ENCODE data around the gene EIF1AX. TPM values are rescaled to one million over a fixed set of nuclear protein-coding genes. Genes with fewer than 3 reads are reported as not detected.

The EIF1AX gene
- total RNA-seq, 1 experiment from 2014 or later: 158 TPM

DNA sequence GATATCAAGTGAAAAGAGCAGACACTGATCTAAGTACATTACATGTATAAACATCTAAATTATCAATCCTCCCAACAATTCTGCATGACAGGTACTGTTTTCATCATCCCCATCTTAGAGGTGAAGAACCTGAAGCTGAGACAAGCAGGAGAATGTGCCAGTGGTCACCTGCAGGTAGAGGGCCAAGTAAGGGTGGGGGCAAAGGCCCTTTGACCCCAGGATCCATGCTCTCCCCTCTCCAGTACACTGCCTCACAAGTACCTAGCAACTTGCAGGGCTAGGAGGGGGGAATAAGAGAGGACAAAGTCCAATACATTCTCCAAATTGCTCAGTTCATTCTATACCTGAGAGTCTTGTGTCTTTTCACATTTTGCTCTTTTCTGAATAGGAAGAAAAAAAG lies 16.7 kb downstream of the EIF1AX start:
- Histone ChIP-seq H3K79me2 (ENCODE audit: insufficient read depth, low read length) (no peaks in the 10 kb centered on the region), H2BK120ac (ENCODE audit: low read depth, low read length, poor library complexity, severe bottlenecking) (no peak overlapping the region), H3K9me3 (ENCODE audit: control insufficient read depth, low read depth, low read length) (peaks cover 10% of the 10 kb centered on the region), H4K8ac (replicated peaks; ENCODE audit: insufficient read length, low read depth, low read length) (no peak overlapping the region), H3K9ac (ENCODE audit: extremely low read depth, insufficient read length, low read length) (no peak overlapping the region), H2AK5ac (ENCODE audit: insufficient read length, low read length) (no peak overlapping the region), H2BK5ac (ENCODE audit: insufficient read length, low read length) (no peak overlapping the region), H3K4me2 (ENCODE audit: insufficient read depth, insufficient read length, low read length) (no peak overlapping the region), H3K23ac (ENCODE audit: insufficient read length, low read depth, low read length) (no peak overlapping the region), H4K91ac (ENCODE audit: insufficient read length, low read depth, low read length) (no peak overlapping the region), H3T11ph (ENCODE audit: low read length) (no peak overlapping the region), H2AFZ (ENCODE audit: low read length) (no peak overlapping the region), H3K56ac (ENCODE audit: insufficient read length, low read depth, low read length) (no peak overlapping the region), H3K27ac (ENCODE audit: insufficient read length, low read depth, low read length) (no peak overlapping the region), H3K23me2 (ENCODE audit: insufficient read length, low read depth, low read length, poor library complexity, severe bottlenecking) (no peaks in the 10 kb centered on the region), H3K14ac (ENCODE audit: insufficient read depth, low read length) (no peak overlapping the region), H2BK20ac (ENCODE audit: low read depth, low read length, poor library complexity, severe bottlenecking) (no peak overlapping the region), H3K79me1 (ENCODE audit: insufficient read depth, low read depth, low read length, poor library complexity, severe bottlenecking) (no peaks in the 10 kb centered on the region), H2BK15ac (ENCODE audit: low read depth, low read length) (no peak overlapping the region), H4K20me1 (ENCODE audit: control insufficient read depth, insufficient read depth, insufficient read length) (no peaks in the 10 kb centered on the region), H2BK12ac (ENCODE audit: insufficient read length, low read depth, low read length) (no peak overlapping the region), H3K27me3 (ENCODE audit: insufficient read depth, low read length) (no peaks in the 10 kb centered on the region), H4K5ac (ENCODE audit: insufficient read length, low read depth, low read length) (no peak overlapping the region), H3K4me1 (ENCODE audit: insufficient read depth, low read length) (no peaks in the 10 kb centered on the region), H3K4ac (ENCODE audit: low read depth, low read length) (no peak overlapping the region), H3K18ac (ENCODE audit: insufficient read length, low read depth, low read length) (no peak overlapping the region)
- Mint-ChIP-seq H3K27me3 (ENCODE audit: low read depth) (no peaks in the 10 kb centered on the region; the same call in 1 of the 2 replicates), H3K36me3 (ENCODE audit: insufficient read depth in 1 of 3, low read depth in 3 of 3) (peaks cover 6 to 30% (median 19%) of the 10 kb centered on the region in 3 experiments; a peak in 5 of 7 replicates), H3K4me3 (no peak overlapping the region), H3K4me1 (no peaks in the 10 kb centered on the region), H3K27ac (no peak overlapping the region), H3K9me3 (peaks cover 31 to 33% of the 10 kb centered on the region in 2 experiments)
- no peak for DNase-seq
- TF ChIP-seq, protein P1, sequence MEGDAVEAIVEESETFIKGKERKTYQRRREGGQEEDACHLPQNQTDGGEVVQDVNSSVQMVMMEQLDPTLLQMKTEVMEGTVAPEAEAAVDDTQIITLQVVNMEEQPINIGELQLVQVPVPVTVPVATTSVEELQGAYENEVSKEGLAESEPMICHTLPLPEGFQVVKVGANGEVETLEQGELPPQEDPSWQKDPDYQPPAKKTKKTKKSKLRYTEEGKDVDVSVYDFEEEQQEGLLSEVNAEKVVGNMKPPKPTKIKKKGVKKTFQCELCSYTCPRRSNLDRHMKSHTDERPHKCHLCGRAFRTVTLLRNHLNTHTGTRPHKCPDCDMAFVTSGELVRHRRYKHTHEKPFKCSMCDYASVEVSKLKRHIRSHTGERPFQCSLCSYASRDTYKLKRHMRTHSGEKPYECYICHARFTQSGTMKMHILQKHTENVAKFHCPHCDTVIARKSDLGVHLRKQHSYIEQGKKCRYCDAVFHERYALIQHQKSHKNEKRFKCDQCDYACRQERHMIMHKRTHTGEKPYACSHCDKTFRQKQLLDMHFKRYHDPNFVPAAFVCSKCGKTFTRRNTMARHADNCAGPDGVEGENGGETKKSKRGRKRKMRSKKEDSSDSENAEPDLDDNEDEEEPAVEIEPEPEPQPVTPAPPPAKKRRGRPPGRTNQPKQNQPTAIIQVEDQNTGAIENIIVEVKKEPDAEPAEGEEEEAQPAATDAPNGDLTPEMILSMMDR (conservative IDR thresholded peaks at IDR 0.05): no peak
